Nephron progenitor cell (in vitro differentiated cells): ENCODE measurements around the gene SCAP.
A peak's percentile ranks its signal among the peaks of the same experiment; 100 is the strongest.

Experiments used
- DNase-seq: peaks from one replicate; pipeline ENCODE4 v3.0.0; 2021
- H3K27ac Mint-ChIP-seq: 2 replicates; pipeline ENCODE4 v1.8.0; 2021; ENCODE audit warnings: mild to moderate bottlenecking, moderate library complexity, mixed read lengths
- H3K27me3 Mint-ChIP-seq: 2 replicates; pipeline ENCODE4 v1.8.0; 2021; ENCODE audit warnings: mild to moderate bottlenecking, low read depth, mixed read lengths; ENCODE audit not compliant: poor library complexity
- H3K36me3 Mint-ChIP-seq: 2 replicates; pipeline ENCODE4 v1.8.0; 2021; ENCODE audit warnings: low read depth, mixed read lengths
- H3K4me1 Mint-ChIP-seq: 2 replicates; pipeline ENCODE4 v1.8.0; 2021; ENCODE audit warnings: mixed read lengths
- H3K4me3 Mint-ChIP-seq: 2 replicates; pipeline ENCODE4 v1.8.0; 2021; ENCODE audit warnings: mild to moderate bottlenecking, moderate library complexity, mixed read lengths
- H3K9me3 Mint-ChIP-seq: 2 replicates; pipeline ENCODE4 v1.8.0; 2021; ENCODE audit warnings: mild to moderate bottlenecking, moderate library complexity, mixed read lengths
- TF ChIP-seq, protein P1 (sequence below): fragments of 200-600 bp; sonication (generic); IDR thresholded peaks from 2 replicates; pipeline ENCODE4 v1.5.0; 2021; ENCODE audit warnings: antibody characterized with exemption

The SCAP gene

DNA sequence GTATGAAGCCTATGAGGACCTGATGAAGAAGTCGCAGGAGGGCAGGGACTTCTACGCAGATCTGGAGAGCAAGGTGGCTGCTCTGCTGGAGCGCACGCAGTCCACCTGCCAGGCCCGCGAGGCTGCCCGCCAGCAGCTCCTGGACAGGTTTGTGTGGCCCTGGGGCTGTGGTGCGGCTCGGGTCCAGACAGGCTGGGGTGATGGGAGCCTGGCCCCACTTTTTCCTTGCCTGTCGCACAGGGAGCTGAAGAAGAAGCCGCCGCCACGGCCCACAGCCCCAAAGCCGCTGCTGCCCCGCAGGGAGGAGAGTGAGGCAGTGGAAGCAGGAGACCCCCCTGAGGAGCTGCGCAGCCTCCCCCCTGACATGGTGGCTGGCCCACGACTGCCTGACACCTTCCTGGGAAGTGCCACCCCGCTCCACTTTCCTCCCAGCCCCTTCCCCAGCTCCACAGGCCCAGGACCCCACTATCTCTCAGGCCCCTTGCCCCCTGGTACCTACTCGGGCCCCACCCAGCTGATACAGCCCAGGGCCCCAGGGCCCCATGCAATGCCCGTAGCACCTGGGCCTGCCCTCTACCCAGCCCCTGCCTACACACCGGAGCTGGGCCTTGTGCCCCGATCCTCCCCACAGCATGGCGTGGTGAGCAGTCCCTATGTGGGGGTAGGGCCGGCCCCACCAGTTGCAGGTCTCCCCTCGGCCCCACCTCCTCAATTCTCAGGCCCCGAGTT is 65.9 kb downstream of the SCAP start:
- no peaks in the 10 kb centered on the region for H3K9me3 Mint-ChIP-seq
- TF ChIP-seq, protein P1, sequence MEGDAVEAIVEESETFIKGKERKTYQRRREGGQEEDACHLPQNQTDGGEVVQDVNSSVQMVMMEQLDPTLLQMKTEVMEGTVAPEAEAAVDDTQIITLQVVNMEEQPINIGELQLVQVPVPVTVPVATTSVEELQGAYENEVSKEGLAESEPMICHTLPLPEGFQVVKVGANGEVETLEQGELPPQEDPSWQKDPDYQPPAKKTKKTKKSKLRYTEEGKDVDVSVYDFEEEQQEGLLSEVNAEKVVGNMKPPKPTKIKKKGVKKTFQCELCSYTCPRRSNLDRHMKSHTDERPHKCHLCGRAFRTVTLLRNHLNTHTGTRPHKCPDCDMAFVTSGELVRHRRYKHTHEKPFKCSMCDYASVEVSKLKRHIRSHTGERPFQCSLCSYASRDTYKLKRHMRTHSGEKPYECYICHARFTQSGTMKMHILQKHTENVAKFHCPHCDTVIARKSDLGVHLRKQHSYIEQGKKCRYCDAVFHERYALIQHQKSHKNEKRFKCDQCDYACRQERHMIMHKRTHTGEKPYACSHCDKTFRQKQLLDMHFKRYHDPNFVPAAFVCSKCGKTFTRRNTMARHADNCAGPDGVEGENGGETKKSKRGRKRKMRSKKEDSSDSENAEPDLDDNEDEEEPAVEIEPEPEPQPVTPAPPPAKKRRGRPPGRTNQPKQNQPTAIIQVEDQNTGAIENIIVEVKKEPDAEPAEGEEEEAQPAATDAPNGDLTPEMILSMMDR = no peak
- DNase-seq = no peak
- no peak overlapping the region for H3K4me3 Mint-ChIP-seq
- no peak overlapping the region for H3K27ac Mint-ChIP-seq
- peaks cover 7% of the 10 kb centered on the region for H3K4me1 Mint-ChIP-seq
- H3K36me3 Mint-ChIP-seq = peaks cover 13% of the 10 kb centered on the region
- H3K27me3 Mint-ChIP-seq = no peaks in the 10 kb centered on the region

DNA sequence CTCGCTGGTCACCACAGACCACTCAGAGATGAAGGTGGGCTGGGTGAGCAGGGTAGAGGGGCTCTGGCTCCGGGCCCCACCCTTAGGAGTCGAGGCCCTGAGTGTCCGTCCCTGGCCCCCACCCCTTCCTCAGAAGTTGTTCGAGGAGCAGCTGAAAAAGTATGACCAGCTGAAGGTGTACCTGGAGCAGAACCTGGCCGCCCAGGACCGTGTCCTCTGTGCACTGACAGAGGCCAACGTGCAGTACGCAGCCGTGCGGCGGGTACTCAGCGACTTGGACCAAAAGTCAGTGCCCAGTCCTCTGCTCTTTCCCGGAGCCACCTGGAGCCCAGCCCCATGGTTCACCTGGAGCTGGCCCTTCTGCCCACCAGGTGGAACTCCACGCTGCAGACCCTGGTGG is 66.5 kb downstream of the SCAP start:
- no peaks in the 10 kb centered on the region for H3K9me3 Mint-ChIP-seq
- TF ChIP-seq, protein P1 = no peak
- H3K4me3 Mint-ChIP-seq = no peak overlapping the region
- H3K36me3 Mint-ChIP-seq = peaks cover 11% of the 10 kb centered on the region
- peaks cover 7% of the 10 kb centered on the region for H3K4me1 Mint-ChIP-seq
- H3K27me3 Mint-ChIP-seq = no peaks in the 10 kb centered on the region
- H3K27ac Mint-ChIP-seq = no peak overlapping the region
- DNase-seq = no peak

DNA sequence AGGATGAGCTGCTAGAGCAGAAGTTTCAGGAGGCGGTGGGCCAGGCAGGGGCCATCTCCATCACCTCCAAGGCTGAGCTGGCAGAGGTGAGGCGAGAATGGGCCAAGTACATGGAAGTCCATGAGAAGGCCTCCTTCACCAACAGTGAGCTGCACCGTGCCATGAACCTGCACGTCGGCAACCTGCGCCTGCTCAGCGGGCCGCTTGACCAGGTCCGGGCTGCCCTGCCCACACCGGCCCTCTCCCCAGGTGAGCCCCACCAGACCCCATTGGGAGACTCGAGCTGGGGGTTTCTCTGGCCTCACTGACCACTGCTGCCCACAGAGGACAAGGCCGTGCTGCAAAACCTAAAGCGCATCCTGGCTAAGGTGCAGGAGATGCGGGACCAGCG is 66.9 kb downstream of the SCAP start:
- Mint-ChIP-seq H3K4me1 (peaks cover 7% of the 10 kb centered on the region), H3K27me3 (no peaks in the 10 kb centered on the region), H3K9me3 (no peaks in the 10 kb centered on the region), H3K36me3 (peaks cover 11% of the 10 kb centered on the region), H3K4me3 (no peak overlapping the region), H3K27ac (no peak overlapping the region)
- TF ChIP-seq, protein P1 = no peak
- no peak for DNase-seq

DNA sequence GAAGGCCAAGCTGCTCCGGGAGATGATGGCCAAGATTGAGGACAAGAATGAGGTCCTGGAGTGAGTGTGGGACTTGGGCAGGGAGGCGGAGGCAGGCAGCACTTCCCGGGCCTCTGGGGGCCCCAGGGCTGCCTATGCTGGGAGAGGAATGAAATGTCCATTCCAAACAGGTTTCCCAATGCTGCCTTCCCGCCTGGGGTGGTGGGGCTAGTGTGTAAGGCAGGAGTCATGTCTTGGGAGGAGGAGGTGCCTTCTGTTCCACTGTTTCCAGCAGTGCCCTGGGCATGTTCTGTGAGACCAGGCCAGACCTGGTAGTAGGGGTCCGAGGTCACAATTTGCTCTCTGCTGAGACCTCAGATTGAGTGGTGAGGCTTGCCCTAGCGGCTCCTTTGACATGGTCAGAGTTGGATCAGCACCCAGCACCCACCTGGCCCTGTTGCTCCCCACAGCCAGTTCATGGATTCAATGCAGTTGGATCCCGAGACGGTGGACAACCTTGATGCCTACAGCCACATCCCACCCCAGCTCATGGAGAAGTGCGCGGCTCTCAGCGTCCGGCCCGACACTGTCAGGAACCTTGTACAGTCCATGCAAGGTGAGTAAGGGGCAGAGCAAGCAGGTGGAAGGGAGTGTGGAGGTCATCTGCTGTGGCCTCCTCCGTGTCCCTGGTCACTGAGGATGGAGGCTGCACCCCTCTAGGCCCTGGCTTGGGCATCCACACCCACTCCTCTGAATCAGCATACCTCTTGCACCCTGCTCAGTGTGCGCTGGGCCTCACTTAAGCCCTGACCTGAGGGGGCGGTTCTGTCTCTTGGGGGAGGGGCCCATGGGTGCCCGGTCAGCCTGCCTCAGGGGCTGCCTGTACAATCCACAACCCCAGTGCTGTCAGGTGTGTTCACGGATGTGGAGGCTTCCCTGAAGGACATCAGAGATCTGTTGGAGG is 67.6 kb downstream of the SCAP start:
- peaks cover 4% of the 10 kb centered on the region for H3K4me1 Mint-ChIP-seq
- no peaks in the 10 kb centered on the region for H3K9me3 Mint-ChIP-seq
- peak overlapping the region; percentile 82 for H3K27ac Mint-ChIP-seq
- TF ChIP-seq, protein P1 = no peak
- DNase-seq = no peak
- H3K4me3 Mint-ChIP-seq = no peak overlapping the region
- H3K36me3 Mint-ChIP-seq = peaks cover 13% of the 10 kb centered on the region
- H3K27me3 Mint-ChIP-seq = no peaks in the 10 kb centered on the region

DNA sequence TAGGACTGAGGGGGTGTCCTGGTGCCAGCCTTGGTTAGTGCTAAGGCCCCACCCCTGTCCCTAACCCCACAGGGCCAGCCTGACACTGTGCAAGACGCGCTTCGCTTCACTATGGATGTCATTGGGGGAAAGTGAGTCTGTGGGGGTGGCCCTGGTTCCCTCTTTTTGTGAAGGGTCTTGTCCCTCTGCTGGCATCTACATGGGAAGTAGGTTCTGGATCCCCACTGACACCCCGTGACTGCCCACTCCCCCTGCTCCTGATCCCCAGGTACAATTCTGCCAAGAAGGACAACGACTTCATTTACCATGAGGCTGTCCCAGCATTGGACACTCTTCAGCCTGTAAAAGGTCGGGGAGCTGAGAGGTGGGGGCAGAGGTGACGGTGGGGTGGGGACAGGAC is 68.5 kb downstream of the SCAP start:
- no peak for DNase-seq
- Mint-ChIP-seq H3K4me3 (no peak overlapping the region), H3K36me3 (peaks cover 12% of the 10 kb centered on the region), H3K27me3 (no peaks in the 10 kb centered on the region), H3K9me3 (no peaks in the 10 kb centered on the region), H3K27ac (no peak overlapping the region), H3K4me1 (no peaks in the 10 kb centered on the region)
- TF ChIP-seq, protein P1 = no peak
